ENCODE measurements around the gene PLEK. TPM values are rescaled to one million over a fixed set of nuclear protein-coding genes. Genes with fewer than 3 reads are reported as not detected.

The PLEK gene
- total and polyA plus RNA-seq, 7 donors: 0.89 to 3.9 (median 2.3) TPM

- no peak overlapping the region for H3K27ac ChIP-seq
- H3K4me3 ChIP-seq: no peak overlapping the region
- no peaks in the 10 kb centered on the region for H3K36me3 ChIP-seq (ENCODE audit: insufficient read depth in 1 of 2, low read depth in 1 of 2)
- no peaks in the 10 kb centered on the region for H3K4me1 ChIP-seq
- ATAC-seq: no peak
- no peaks in the 10 kb centered on the region for H3K27me3 ChIP-seq (ENCODE audit: insufficient read depth in 3 of 3, low read length in 2 of 3)
- intact Hi-C loops (cut with DNase I): no loop called here
- no peak for DNase-seq
- no peaks in the 10 kb centered on the region for H3K9me3 ChIP-seq
- no peak for TF ChIP-seq CTCF (IDR thresholded peaks at IDR 0.05)
- 44 to 62% (median 45%) methylated on average over 8 of the region's 8 CpGs for WGBS, 3 donors
Measured at GRCh38 chr2:68431316-68431972, 66.4 kb downstream of the PLEK start.

DNA sequence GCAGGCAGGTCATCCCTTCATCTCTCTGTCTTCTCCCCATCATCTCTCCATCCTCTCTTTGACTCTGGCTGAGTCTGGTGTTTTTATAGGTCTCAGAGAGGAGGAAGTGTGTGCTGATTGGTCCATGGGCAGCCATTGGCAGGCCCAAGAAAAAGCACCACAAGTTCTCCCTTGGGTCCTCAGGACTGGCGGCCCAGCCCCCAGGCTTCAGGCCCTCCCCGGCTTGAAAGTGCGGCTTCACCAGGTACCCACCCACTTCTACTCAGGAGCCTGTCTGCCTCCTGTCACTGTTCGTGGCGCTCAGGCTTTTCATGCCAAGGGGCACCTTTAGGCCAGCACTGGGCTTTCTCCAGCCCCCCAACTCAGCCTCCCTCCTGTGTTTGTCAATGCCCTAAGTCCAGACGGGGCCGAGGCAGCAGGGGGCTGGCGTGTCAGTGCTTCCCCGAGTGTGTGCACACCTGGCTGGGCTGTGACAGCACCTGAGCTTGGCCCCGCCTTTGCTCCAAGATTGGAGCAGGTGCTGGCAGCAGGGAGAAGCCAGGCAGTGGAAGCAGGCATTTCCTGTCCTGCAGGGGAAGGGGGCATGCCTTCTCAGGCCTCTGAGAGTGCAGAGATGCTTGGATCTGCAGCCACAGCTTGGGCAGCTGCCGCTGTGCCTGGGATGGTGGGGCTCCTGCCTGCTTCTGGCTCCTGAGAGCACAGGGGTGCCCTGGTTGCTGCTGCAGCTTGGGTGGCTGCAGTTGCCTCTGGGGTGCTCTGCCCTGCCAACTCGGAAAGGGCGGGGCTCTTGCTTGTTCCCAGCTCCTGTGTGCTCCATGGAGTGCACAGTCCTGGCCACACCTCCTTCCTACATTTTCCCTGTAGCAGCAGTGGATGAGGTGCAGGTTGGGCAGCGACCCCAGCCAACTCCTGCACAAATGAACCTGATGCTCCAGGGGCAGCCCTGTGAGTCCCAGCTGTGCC lies 67.9 kb downstream of the PLEK start:
- no peaks in the 10 kb centered on the region for H3K36me3 ChIP-seq (ENCODE audit: insufficient read depth in 1 of 2, low read depth in 1 of 2)
- no peak for ATAC-seq
- intact Hi-C loops (cut with DNase I): no loop called here
- no peak for DNase-seq
- H3K4me3 ChIP-seq: no peak overlapping the region
- no peak for TF ChIP-seq CTCF (IDR thresholded peaks at IDR 0.05)
- H3K4me1 ChIP-seq: no peaks in the 10 kb centered on the region
- H3K27me3 ChIP-seq (ENCODE audit: insufficient read depth in 3 of 3, low read length in 2 of 3): no peaks in the 10 kb centered on the region
- 76 to 88% (median 82%) methylated on average over 12 to 14 of the region's 14 CpGs for WGBS, 3 donors
- no peaks in the 10 kb centered on the region for H3K9me3 ChIP-seq
- no peak overlapping the region for H3K27ac ChIP-seq

GRCh38 chr2:68434981-68435380 lies 69.9 kb downstream of the PLEK start:
- DNase-seq (no peak), ATAC-seq (no peak)
- Histone ChIP-seq H3K36me3 (ENCODE audit: insufficient read depth in 1 of 2, low read depth in 1 of 2) (no peaks in the 10 kb centered on the region), H3K4me1 (no peaks in the 10 kb centered on the region), H3K4me3 (no peak overlapping the region), H3K9me3 (no peaks in the 10 kb centered on the region), H3K27me3 (ENCODE audit: insufficient read depth in 3 of 3, low read length in 2 of 3) (no peaks in the 10 kb centered on the region), H3K27ac (no peak overlapping the region)
- no peak for TF ChIP-seq CTCF (IDR thresholded peaks at IDR 0.05)
- intact Hi-C loops (cut with DNase I): no loop called here

DNA sequence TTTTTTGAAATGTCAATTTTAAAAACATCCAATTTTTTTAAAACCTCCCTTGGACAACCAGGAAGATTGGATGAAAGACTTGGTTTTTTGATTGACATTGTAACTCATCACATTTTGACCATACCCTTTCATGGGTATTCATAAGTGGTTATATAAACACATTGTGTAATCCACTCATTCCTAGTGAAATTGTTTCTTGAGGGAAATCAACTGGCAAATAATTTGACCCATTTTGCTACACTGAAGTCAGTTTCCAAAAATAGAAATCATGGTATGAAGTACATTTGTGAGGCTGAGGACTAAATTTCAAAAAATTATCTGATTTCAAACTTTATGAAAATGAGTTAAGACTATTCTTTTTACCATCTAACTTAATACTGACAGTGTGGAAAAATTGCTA lies 70.5 kb downstream of the PLEK start:
- intact Hi-C loops (cut with DNase I): no loop called here
- Histone ChIP-seq H3K4me1 (no peaks in the 10 kb centered on the region), H3K4me3 (no peak overlapping the region), H3K9me3 (no peaks in the 10 kb centered on the region), H3K27ac (peak overlapping the region; percentile 54), H3K27me3 (ENCODE audit: insufficient read depth in 3 of 3, low read length in 2 of 3) (no peaks in the 10 kb centered on the region), H3K36me3 (ENCODE audit: insufficient read depth in 1 of 2, low read depth in 1 of 2) (no peaks in the 10 kb centered on the region)
- no peak for TF ChIP-seq CTCF (IDR thresholded peaks at IDR 0.05)
- DNase-seq: no peak
- ATAC-seq: no peak

Measured in psoas muscle (tissue), 8 donors.